GM18526 (cell line): ENCODE data around the gene KDM8.

Source experiments
- POLR2A ChIP-seq: IDR thresholded peaks from 3 replicates; pipeline ENCODE4 v1.6.1; 2011; ENCODE audit not compliant: insufficient read length; ENCODE audit errors: extremely low read depth

KDM8 gene

DNA sequence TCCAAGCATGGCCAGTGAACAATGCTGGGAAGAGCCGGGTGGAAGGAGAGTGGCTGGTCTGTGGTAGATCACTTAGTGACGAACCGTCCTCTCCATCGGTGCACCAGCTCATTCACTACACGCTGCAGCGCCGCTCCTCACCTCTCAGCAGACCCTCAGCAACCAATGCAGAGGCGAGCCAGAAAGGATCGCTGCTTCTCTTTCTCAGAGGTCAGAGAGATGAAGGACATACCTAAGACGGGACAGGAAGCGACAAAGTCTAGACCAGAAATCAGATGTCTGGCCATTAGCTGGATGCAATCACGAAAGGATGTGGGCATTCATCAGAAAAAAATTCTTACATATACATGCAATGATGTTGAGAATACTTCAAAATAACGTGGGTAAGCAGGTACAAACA is 38.3 kb downstream of the KDM8 start:
- TF ChIP-seq POLR2A = no peak

GRCh38 chr16:27242398-27242797 is 39.1 kb downstream of the KDM8 start:
- no peak for TF ChIP-seq POLR2A

DNA sequence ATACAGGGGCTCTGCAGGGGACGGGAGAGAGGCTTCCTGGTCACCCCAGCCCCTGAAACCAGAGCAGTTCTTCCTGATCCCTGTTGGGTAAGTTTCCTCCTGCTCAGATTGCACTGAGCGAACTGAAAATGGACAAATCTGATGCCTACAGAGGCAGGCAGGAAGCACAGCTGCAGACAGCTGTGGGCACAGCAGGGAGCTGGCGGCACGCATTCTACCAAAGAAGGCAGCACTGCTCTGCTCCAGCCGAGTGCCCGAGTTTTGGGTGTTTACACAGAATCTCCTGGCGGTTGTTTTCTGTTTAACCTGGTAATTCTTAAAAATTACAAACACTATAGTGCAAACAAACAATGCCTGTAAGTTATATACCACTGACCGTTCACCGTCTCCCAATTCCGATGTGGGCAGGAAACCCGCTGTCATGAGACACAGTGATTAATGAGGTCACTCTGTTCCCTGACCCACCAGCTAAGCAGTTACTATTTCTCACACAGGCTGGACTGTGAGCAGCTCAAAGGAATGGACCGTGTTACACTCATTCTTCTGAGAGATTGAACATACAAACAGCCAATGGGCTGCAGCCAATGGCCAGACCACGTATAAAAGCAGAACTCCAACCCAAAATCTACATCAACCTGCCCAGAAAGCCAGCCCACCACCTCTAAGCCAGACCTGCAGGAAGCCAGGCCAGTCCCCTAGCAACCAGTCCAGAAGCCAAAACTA is 39.7 kb downstream of the KDM8 start:
- no peak for TF ChIP-seq POLR2A

GRCh38 chr16:27243725-27244362 is 40.5 kb downstream of the KDM8 start:
- no peak for TF ChIP-seq POLR2A

DNA sequence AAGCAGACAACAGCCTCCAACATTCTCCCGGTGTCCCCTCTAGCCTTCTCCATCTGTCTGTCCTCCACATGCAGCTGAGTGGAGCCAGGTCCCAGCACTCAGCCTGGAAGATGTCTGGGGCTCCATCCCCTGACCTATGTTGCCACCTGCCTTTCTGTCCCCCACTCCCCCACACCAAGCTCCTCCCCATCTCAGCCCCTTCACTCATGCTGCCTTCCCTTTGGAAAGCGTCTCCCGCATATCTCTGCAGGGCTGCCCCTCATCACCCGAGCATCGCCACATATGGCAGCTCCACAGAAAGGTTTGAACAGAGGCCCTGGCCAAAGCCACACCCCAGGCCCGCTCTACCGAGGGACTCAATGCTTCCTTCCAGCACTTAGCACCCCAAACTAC is 41.0 kb downstream of the KDM8 start:
- TF ChIP-seq POLR2A = no peak

- no peak for TF ChIP-seq POLR2A
Measured at GRCh38 chr16:27245276-27246172, 42.2 kb downstream of the KDM8 start.

DNA sequence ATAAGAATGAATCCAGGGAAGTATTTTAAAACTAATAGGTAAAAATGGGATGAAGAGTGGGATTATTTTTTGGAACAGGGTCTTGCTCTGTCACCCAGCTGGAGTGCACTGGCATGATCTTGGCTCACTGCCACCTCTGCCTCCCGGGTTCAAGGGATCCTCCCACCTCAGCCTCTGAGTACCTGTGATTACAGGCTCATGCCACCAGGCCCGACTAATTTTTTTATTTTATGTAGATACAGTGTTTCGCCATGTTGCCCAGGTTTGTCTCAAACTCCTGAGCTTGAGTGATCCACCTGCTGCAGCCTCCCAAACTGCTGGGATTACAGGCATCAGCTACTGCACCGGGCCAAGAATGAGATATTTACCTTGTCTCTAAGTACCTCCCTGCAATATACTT is 43.1 kb downstream of the KDM8 start:
- no peak for TF ChIP-seq POLR2A

GRCh38 chr16:27248036-27248435 is 44.7 kb downstream of the KDM8 start:
- TF ChIP-seq POLR2A = no peak

- no peak for TF ChIP-seq POLR2A
Measured at GRCh38 chr16:27251541-27252205, 48.3 kb downstream of the KDM8 start.

GRCh38 chr16:27252206-27252585 is 48.9 kb downstream of the KDM8 start:
- no peak for TF ChIP-seq POLR2A

- no peak for TF ChIP-seq POLR2A
Measured at GRCh38 chr16:27253526-27253930, 50.2 kb downstream of the KDM8 start.

DNA sequence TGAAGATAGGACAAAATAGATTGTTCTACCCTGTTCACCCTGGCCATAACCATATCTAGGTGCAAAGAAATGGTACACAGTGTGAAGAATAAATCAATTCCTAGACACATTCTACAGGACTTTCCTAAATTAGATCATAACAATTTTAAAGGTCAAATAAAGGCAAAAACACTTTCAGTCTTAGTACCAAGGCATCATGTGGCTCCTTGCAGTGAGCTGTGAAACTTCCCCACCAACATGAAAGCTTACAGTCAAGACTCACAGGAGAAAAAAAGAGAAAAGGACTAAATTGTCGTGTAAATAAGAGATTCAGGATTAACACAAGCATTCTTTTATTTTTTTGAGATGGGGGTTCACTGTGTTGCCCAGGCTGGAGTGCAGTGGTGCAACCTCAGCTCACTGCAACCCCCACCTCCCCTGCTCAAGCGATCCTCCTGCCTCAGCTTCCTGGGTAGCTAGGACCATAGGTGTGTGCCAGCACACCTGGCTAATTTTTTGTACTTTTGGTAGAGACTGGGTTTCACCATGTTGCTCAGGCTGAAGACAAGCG is 51.0 kb downstream of the KDM8 start:
- no peak for TF ChIP-seq POLR2A

- no peak for TF ChIP-seq POLR2A
Measured at GRCh38 chr16:27256861-27257260, 53.5 kb downstream of the KDM8 start.

GRCh38 chr16:27257271-27257670 is 53.9 kb downstream of the KDM8 start:
- no peak for TF ChIP-seq POLR2A

DNA sequence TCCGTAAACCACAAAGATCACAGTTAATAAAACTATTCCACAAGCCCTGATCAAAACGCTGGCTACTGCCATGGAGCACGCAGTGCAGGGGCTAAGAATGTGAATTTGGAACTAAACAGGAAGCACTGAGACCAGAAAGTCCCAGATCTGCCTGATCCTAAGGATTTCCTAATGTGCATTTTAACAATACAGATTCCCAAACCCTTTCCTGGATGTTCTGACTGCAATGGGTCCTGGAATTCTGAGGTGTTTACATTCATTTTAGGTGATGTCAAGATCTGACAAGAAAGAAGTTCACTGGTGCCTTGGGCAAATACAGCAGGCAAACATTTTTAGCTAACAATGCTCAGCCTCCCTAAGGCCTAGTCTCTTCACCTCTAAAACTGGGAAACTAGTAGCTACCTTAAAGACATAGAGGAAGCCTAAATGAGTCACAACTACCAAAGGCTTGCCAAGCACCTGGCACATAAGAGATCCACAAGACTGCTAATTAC is 55.0 kb downstream of the KDM8 start:
- TF ChIP-seq POLR2A = no peak
